KOPT-K1 (cell line): ENCODE data around the gene SLX4IP.

ENCODE experiments used
- H3K27ac ChIP-seq: fragments of 200-600 bp; sonication (generic); 2 replicates; pipeline ENCODE4 v1.5.1; 2016; ENCODE audit warnings: antibody characterized with exemption, mild to moderate bottlenecking, low read depth, low read length; ENCODE audit not compliant: poor library complexity, severe bottlenecking
- H3K36me3 ChIP-seq: fragments of 200-600 bp; sonication (generic); 2 replicates; pipeline ENCODE4 v1.5.1; 2017; ENCODE audit warnings: antibody characterized with exemption, mild to moderate bottlenecking, low read length, moderate library complexity; ENCODE audit not compliant: insufficient read depth
- H3K9me3 ChIP-seq: fragments of 200-600 bp; sonication (generic); 2 replicates; pipeline ENCODE4 v1.5.1; 2017; ENCODE audit warnings: antibody characterized with exemption, low read length, mild to moderate bottlenecking; ENCODE audit not compliant: insufficient read depth, poor library complexity, severe bottlenecking

The SLX4IP gene

GRCh38 chr20:10670501-10671220 lies 235.6 kb downstream of the SLX4IP start:
- Histone ChIP-seq H3K36me3 (no peaks in the 10 kb centered on the region), H3K27ac (no peak overlapping the region), H3K9me3 (peaks cover 24% of the 10 kb centered on the region)

DNA sequence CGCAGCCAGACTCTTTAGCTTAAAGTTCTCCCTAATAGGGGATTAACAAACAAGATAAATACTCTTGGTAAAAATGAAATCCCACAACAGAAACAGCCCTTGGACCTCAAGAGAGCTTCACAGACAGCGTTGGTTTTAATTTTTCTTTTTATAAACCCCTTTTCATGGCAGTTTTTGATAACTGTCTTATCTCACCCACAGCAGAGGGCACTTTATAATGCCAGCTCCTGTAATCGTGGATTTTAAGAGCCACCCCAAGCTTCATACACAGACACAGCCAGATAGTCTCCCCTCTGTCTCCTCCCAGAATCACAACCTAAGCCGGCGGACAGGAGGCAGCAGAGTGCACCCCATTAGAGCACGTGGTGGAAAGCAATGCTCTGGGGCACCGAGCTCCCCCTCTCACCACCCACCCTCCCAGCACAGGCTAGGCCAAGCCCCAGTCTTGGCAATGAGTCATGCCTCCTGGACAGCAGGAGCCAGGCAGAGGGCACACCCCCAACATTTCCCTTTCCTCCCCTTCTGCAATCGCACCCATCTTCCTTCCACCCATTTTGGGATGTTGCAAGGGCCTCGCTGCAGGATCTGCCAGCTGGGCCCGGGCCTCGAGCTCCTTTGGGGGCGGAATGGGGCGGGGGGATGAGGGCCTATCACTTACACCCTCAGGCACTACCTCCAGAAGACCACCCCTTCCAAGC lies 236.3 kb downstream of the SLX4IP start:
- Histone ChIP-seq H3K36me3 (no peaks in the 10 kb centered on the region), H3K27ac (no peak overlapping the region), H3K9me3 (peaks cover 24% of the 10 kb centered on the region)

DNA sequence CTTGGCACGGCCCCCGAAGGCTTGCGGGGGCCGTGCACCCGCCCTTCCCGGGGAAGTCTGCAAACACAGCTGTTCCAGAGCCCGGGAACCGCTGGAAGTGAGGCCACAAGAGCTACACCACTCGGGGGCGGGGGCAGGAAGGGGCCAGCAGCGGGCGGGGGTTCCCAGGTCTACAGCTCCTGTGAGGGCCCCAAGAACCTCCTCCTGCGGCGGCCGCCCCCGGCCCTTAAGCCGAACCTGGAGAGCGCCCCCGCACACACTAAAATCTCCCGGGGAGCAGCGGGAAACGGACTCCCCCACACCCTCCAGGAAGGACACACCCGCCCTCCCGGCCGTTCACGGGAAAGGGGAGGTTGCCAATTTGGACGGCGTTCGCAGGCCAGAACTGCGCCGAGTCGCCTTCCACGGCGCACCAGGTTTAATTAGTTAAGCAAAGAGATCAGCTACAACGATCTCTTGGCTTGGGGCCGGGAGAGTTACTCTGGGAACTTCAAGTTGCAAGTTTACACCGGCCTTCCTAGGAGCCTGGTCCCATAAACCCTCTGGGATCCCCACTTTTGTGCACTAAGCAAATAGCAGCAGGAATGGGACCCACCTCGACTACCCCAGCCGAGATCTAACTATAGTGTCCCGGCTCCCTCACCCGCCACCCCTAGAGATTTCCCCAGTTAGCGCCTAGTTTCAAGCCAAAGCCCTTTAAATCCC lies 237.0 kb downstream of the SLX4IP start:
- Histone ChIP-seq H3K9me3 (peaks cover 24% of the 10 kb centered on the region), H3K36me3 (no peaks in the 10 kb centered on the region), H3K27ac (no peak overlapping the region)

DNA sequence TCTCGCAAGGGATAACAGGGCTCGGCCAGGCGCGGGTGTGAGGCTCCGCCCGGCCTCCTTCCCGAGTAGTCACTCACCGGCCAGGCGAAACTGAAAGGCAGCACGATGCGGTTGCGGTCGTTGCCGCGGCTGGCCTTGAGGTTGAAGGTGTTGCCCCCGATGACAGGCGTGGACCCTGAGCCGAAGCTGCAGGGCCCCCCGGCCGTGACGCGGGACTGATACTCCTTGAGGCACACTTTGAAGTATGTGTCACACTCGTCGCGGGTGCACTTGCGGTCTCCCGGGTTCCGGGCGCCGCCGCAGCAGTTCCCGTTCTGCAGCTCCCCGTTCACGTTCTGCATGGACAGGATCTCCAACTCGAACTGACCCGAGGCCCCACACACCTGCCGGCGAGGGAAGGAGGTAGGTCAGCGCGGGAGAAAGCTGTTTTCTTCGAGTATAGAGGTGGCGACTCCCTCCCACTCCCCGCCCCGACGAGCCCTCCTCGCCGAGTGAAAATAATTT lies 237.6 kb downstream of the SLX4IP start:
- Histone ChIP-seq H3K36me3 (no peaks in the 10 kb centered on the region), H3K27ac (no peak overlapping the region), H3K9me3 (peaks cover 24% of the 10 kb centered on the region)

DNA sequence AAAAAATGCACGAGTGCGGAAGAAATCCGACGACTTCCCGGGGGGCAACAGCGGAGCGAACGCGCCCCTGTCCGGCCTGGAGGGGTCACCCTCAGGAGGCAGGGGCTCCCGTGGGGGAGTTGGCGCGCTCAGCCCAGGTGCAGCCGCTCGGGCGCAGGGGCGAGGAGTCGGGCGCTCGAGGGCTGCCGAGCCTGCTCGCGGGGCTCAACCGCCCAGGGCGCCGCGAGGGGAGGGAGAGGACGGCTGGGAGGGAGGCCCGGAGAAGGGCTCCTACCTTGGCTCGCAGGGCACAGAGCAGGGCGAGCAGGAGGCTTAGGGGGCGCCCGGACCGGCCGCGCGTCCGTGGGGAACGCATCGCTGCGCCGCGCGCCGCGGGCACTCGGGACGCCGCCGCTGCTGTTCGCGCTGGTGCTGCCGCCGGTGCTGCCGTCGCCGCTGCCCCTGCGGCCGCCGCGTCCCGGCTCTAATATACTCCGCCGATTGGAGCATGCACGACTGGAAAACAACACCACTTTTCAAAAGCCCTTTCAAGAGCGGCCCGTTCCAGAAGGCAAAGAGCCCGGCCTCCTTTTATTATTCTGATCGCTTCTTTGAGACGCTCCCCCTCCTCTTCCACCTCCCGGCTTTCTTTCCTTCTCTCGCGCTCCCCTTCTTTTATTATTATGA lies 238.2 kb downstream of the SLX4IP start:
- no peaks in the 10 kb centered on the region for H3K36me3 ChIP-seq
- peaks cover 24% of the 10 kb centered on the region for H3K9me3 ChIP-seq
- no peak overlapping the region for H3K27ac ChIP-seq

GRCh38 chr20:10673842-10674683 lies 239.0 kb downstream of the SLX4IP start, which contains the start of gene JAG1:
Gene JAG1, minus strand, starts transcription at chr20:10673999. Its CDS starts 469 bp downstream, at chr20:10673530.
- no peaks in the 10 kb centered on the region for H3K36me3 ChIP-seq
- H3K27ac ChIP-seq: no peak within 1 kb of the TSS
- H3K9me3 ChIP-seq: peaks cover 24% of the 10 kb centered on the region

DNA sequence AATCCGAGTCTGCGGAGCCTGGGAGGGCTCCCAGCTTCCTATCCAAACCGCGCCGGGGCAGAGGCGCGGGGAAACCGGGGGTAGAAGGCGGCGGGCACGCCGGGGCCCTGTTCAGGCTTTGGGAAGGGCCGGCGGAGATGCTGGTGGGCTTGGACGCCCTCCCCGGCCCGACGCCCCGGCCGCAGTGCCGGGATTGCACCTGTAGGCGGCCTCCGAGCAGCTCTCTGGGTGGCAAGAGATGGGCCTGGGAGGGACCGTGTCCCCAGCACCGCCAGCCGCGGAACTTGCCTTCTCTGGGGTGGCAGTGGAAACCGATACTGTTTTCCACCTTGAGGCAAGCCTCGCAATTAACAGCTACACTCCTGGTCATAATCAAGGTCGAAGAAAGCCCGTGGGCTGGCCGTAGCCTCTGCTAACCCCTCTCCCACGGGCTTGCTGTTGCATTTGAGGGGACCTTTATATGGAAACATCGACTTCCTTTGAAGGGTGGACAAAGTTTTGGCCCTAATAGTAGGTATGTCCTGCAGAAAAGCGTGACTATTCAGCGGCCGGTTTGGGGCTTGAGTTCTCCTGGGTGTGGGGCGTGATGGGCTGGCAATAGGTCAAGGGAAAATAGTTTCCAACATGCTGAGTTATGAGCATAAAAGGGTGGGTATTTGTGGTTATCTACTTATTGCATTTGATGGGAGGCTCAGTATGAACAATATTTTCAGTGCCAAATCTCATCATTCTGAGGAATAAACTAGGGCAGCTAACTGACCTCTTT lies 239.8 kb downstream of the SLX4IP start:
- Histone ChIP-seq H3K36me3 (no peaks in the 10 kb centered on the region), H3K9me3 (peaks cover 24% of the 10 kb centered on the region), H3K27ac (no peak overlapping the region)

GRCh38 chr20:10675450-10675848 lies 240.3 kb downstream of the SLX4IP start:
- Histone ChIP-seq H3K36me3 (no peaks in the 10 kb centered on the region), H3K9me3 (peaks cover 24% of the 10 kb centered on the region), H3K27ac (no peak overlapping the region)

DNA sequence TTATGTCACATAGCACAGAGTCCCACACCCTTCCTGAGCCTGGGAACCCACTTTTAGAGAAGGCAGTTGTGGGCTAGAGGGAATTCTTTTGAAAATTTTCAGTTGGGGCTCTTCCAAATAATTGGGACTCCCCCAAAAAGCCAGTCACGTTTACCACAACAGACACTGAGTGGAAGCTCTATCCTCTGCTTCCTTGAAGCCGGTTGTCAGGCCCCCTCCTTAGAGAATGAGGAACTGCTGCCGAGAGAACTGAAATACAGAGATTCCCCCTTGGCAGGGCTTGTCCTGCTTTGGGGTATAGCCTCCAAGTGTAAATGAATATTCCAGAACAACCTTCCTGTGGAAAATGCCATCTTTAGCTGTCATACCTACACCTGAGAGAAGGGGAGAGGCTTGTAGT lies 241.4 kb downstream of the SLX4IP start:
- Histone ChIP-seq H3K27ac (no peak overlapping the region), H3K9me3 (peaks cover 24% of the 10 kb centered on the region), H3K36me3 (no peaks in the 10 kb centered on the region)
